HFF-Myc (cell line): ENCODE results near the gene PDLIM7.

ENCODE experiments used
- DNase-seq: peaks from one replicate; pipeline ENCODE4 v3.0.0-alpha.2; 2011; ENCODE audit warnings: low read depth; ENCODE audit errors: extremely low read depth
- H3K4me3 ChIP-seq: replicated peaks from 2 replicates; pipeline ENCODE4 v1.5.1; 2011; ENCODE audit warnings: low read depth, mild to moderate bottlenecking, control low read depth, low read length
- CTCF ChIP-seq: IDR thresholded peaks from 2 replicates; pipeline ENCODE4 v1.5.1; 2012; ENCODE audit warnings: mild to moderate bottlenecking, low read depth, low read length, control low read depth; ENCODE audit errors: missing control alignments

PDLIM7 gene

GRCh38 chr5:177515580-177515979, 18.2 kb upstream of the PDLIM7 start:
- H3K4me3 ChIP-seq: peak overlapping the region; percentile 98
- no peak for DNase-seq
- TF ChIP-seq CTCF: no peak

- no peak overlapping the region for H3K4me3 ChIP-seq
- TF ChIP-seq CTCF: no peak
- no peak for DNase-seq
Measured at GRCh38 chr5:177514541-177514940, 17.1 kb upstream of the PDLIM7 start.

GRCh38 chr5:177513500-177513899, 16.1 kb upstream of the PDLIM7 start:
- no peak overlapping the region for H3K4me3 ChIP-seq
- no peak for TF ChIP-seq CTCF
- no peak for DNase-seq

- TF ChIP-seq CTCF: no peak
- no peak for DNase-seq
- H3K4me3 ChIP-seq: no peak overlapping the region
Measured at GRCh38 chr5:177512736-177513380, 15.5 kb upstream of the PDLIM7 start.

GRCh38 chr5:177511796-177512675, 14.6 kb upstream of the PDLIM7 start:
- DNase-seq: no peak
- no peak for TF ChIP-seq CTCF
- no peak overlapping the region for H3K4me3 ChIP-seq

- DNase-seq: no peak
- no peak for TF ChIP-seq CTCF
- no peak overlapping the region for H3K4me3 ChIP-seq
Measured at GRCh38 chr5:177511181-177511580, 13.8 kb upstream of the PDLIM7 start.
